ENCODE measurements around the gene SEC22A.

The SEC22A gene

GRCh38 chr3:123156276-123156995 lies 45.3 kb upstream of the SEC22A start:
- DNase-seq (ENCODE audit: low read depth) = no peak
- H3K4me3 ChIP-seq (ENCODE audit: low read depth, low read length) = no peak overlapping the region
- TF ChIP-seq, protein P1, sequence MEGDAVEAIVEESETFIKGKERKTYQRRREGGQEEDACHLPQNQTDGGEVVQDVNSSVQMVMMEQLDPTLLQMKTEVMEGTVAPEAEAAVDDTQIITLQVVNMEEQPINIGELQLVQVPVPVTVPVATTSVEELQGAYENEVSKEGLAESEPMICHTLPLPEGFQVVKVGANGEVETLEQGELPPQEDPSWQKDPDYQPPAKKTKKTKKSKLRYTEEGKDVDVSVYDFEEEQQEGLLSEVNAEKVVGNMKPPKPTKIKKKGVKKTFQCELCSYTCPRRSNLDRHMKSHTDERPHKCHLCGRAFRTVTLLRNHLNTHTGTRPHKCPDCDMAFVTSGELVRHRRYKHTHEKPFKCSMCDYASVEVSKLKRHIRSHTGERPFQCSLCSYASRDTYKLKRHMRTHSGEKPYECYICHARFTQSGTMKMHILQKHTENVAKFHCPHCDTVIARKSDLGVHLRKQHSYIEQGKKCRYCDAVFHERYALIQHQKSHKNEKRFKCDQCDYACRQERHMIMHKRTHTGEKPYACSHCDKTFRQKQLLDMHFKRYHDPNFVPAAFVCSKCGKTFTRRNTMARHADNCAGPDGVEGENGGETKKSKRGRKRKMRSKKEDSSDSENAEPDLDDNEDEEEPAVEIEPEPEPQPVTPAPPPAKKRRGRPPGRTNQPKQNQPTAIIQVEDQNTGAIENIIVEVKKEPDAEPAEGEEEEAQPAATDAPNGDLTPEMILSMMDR (IDR thresholded peaks at IDR 0.05; ENCODE audit: insufficient read depth, low read depth, low read length, missing control alignments) = no peak

DNA sequence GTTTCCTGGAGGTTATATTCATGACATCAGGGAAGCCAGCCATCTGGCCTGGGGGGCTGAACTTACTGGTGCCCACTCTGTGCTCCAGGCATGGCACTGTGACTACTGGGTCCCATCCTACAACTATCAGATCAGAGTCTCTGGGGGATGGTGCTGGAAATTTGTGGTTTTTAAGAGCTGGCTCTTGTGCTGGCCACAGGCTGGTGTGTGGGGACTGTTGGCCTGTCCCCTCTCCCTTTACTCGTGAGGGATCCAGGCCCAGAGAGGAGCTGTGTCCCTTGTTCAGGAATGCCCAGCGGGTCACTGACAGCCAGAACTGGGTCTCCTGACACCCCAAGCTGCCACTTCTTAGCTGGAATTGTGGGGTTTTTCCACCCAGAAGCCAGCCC lies 44.5 kb upstream of the SEC22A start:
- TF ChIP-seq, protein P1 (IDR thresholded peaks at IDR 0.05; ENCODE audit: insufficient read depth, low read depth, low read length, missing control alignments) = no peak
- no peak overlapping the region for H3K4me3 ChIP-seq (ENCODE audit: low read depth, low read length)
- DNase-seq (ENCODE audit: low read depth) = no peak

DNA sequence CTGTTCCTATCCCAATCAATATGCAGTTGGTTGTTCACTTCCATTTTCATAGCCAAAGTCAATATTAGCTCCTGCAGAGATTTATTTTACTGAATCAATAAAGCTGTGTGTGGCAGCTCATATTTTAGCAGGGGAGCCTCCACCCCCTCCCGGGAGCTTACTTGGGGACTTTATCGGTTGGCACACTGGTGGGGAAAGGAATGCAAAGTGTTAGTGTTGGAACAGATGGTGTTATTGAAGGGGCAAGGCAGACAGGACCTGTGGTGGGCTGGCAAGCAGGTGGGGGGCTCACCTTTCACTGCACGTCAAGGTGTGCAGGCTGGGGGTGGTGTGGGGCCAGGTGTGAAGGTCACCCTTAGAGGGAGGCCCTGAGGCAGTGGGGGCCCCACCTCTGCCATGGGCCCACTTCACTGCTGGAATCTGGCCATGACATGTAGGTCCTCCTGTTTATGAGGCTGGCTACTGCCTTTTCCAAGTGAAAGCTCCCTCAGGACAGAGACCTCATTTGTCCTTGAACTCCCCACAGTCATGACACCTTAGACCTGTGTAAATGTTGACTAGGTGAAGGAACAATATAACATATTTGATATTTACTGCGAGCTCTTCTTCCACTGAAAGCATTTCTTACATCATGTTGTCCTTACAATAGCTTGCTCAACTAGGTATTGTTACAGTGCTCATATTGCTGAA lies 44.0 kb upstream of the SEC22A start:
- TF ChIP-seq, protein P1 (IDR thresholded peaks at IDR 0.05; ENCODE audit: insufficient read depth, low read depth, low read length, missing control alignments) = no peak
- H3K4me3 ChIP-seq (ENCODE audit: low read depth, low read length) = no peak overlapping the region
- DNase-seq (ENCODE audit: low read depth) = no peak

GRCh38 chr3:123158330-123158729 lies 43.4 kb upstream of the SEC22A start:
- H3K4me3 ChIP-seq (ENCODE audit: low read depth, low read length) = no peak overlapping the region
- DNase-seq (ENCODE audit: low read depth) = no peak
- TF ChIP-seq, protein P1 (IDR thresholded peaks at IDR 0.05; ENCODE audit: insufficient read depth, low read depth, low read length, missing control alignments) = no peak

DNA sequence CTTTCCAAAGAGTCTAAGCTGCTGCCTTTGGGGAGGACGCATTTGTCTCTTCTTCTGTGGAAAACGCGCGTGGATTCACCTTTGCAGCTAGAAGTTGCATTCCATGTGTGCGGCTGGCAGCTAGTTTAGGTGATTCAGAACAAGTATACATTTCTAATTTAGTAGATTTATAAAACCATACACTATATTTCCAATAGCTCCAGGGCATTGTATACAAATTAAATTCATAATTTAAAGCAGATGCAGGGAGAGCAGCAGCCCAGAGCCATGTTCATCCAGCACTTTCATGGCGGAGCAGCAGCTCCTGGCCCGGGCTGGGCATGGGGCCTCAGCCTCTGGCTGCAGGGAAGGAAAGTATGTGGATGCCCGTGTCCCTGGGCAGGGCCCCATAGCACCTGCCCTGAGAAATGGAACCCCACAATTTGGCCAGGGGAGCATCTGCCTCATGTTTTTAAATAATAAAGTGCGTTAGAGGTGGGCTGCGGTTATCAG lies 42.8 kb upstream of the SEC22A start:
- TF ChIP-seq, protein P1 (IDR thresholded peaks at IDR 0.05; ENCODE audit: insufficient read depth, low read depth, low read length, missing control alignments) = no peak
- DNase-seq (ENCODE audit: low read depth) = no peak
- no peak overlapping the region for H3K4me3 ChIP-seq (ENCODE audit: low read depth, low read length)

- H3K4me3 ChIP-seq (ENCODE audit: low read depth, low read length) = no peak overlapping the region
- TF ChIP-seq, protein P1 (IDR thresholded peaks at IDR 0.05; ENCODE audit: insufficient read depth, low read depth, low read length, missing control alignments) = no peak
- DNase-seq (ENCODE audit: low read depth) = no peak
Observed at GRCh38 chr3:123159926-123160635, 41.7 kb upstream of the SEC22A start.
